Peyer's patch (tissue), 4 donors: ENCODE measurements around the gene PALLD.

ENCODE experiments used
- POLR2A ChIP-seq, 2 donors: fragments of 450-650 bp; IDR thresholded peaks; one replicate each; pipeline ENCODE4 v1.5.1; 2017; ENCODE audit warnings: antibody characterized with exemption in 2 of 2, mild to moderate bottlenecking in 2 of 2, moderate library complexity in 2 of 2
- TF ChIP-seq, protein P1 (sequence below), 6 experiments: fragments of 450-650 bp in 4 of 6; fragments of 200-600 bp in 2 of 6; sonication (generic) in 1 of 6; IDR thresholded peaks; one replicate each; pipeline ENCODE4 v1.5.1; 2017 to 2019; ENCODE audit warnings: antibody characterized with exemption in 6 of 6, mild to moderate bottlenecking in 3 of 6, moderate library complexity in 1 of 6

GRCh38 chr4:168451744-168452390, 45.0 kb upstream of the PALLD start:
- TF ChIP-seq, protein P1, sequence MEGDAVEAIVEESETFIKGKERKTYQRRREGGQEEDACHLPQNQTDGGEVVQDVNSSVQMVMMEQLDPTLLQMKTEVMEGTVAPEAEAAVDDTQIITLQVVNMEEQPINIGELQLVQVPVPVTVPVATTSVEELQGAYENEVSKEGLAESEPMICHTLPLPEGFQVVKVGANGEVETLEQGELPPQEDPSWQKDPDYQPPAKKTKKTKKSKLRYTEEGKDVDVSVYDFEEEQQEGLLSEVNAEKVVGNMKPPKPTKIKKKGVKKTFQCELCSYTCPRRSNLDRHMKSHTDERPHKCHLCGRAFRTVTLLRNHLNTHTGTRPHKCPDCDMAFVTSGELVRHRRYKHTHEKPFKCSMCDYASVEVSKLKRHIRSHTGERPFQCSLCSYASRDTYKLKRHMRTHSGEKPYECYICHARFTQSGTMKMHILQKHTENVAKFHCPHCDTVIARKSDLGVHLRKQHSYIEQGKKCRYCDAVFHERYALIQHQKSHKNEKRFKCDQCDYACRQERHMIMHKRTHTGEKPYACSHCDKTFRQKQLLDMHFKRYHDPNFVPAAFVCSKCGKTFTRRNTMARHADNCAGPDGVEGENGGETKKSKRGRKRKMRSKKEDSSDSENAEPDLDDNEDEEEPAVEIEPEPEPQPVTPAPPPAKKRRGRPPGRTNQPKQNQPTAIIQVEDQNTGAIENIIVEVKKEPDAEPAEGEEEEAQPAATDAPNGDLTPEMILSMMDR (IDR thresholded peaks at IDR 0.05), result no peak
- no peak for TF ChIP-seq POLR2A (IDR thresholded peaks at IDR 0.05)
